Measurements from ENCODE around the gene LILRA5. TPM values are rescaled to one million over a fixed set of nuclear protein-coding genes. Genes with fewer than 3 reads are reported as not detected.
"Not testable (repeated sequence)": the region's sequence is repeated elsewhere in the genome, so short reads cannot be mapped to it uniquely, and the experiment has no call there.

LILRA5 gene
- total and polyA plus RNA-seq, 2 donors (not counting 1 experiment from before 2014, with no cell fraction given): 1.8 TPM; not detected in 1

- H3K27me3 ChIP-seq (replicated peaks in 1 of 4; ENCODE audit: control extremely low read depth in 1 of 4, control insufficient read depth in 3 of 4, insufficient read depth in 4 of 4, low read length in 3 of 4); H3K9ac ChIP-seq (ENCODE audit: low read length); H3K4me3 Mint-ChIP-seq; POLR2A ChIA-PET; H3K4me2 ChIP-seq (replicated peaks; ENCODE audit: low read depth, low read length, poor library complexity, severe bottlenecking); H3K9me3 ChIP-seq (ENCODE audit: control extremely low read depth in 1 of 3, control insufficient read depth in 2 of 3, insufficient read depth in 1 of 3, low read length in 2 of 3); H3K4me3 ChIP-seq (ENCODE audit: control extremely low read depth in 1 of 5, extremely low read depth in 1 of 5, insufficient read depth in 1 of 5, low read depth in 2 of 5, low read length in 4 of 5); H2AFZ ChIP-seq (ENCODE audit: insufficient read depth, low read depth, low read length, poor library complexity, severe bottlenecking); H3K27me3 Mint-ChIP-seq; H3K9me3 Mint-ChIP-seq (ENCODE audit: insufficient read depth); H3K27ac ChIP-seq (ENCODE audit: low read length in 2 of 2); DNase-seq; intact Hi-C loops (cut with micrococcal nuclease); H4K20me1 ChIP-seq (ENCODE audit: control insufficient read depth, insufficient read depth, low read length, poor library complexity, severe bottlenecking); H3K27ac Mint-ChIP-seq: not testable (repeated sequence)
- peaks cover 23 to 37% of the 10 kb centered on the region in 2 donors for H3K4me1 ChIP-seq (ENCODE audit: control insufficient read depth in 2 of 2, insufficient read depth in 2 of 2, low read length in 2 of 2)
- TF ChIP-seq CTCF (IDR thresholded peaks at IDR 0.05): peak; percentile 30
- CTCF ChIA-PET: interaction anchor here (1.2 kb wide), 1 partner anchor 29 kb away, joined by 6 read pairs; no protein-coding TSS in a partner anchor
- peak; percentile 88 for ATAC-seq (ENCODE audit: low read depth)
- 12% methylated on average over 8 of the region's 21 CpGs for WGBS (ENCODE audit: insufficient coverage)
- H3K4me1 Mint-ChIP-seq: peaks cover 43% of the 10 kb centered on the region
- H3K79me2 ChIP-seq (ENCODE audit: control insufficient read depth, insufficient read depth, low read length): peaks cover 38% of the 10 kb centered on the region
- peaks cover 0 to 40% of the 10 kb centered on the region in 2 experiments for H3K36me3 ChIP-seq (replicated peaks in 1 of 2; ENCODE audit: control extremely low read depth in 1 of 2, control insufficient read depth in 1 of 2, extremely low read depth in 1 of 2, insufficient read depth in 2 of 2, low read length in 1 of 2)
These were observed 46.3 kb upstream of the LILRA5 start for GRCh38 chr19:54359149-54359820.

GRCh38 chr19:54357381-54357780 is 44.4 kb upstream of the LILRA5 start:
- H3K4me3 ChIP-seq (ENCODE audit: control extremely low read depth in 1 of 5, extremely low read depth in 1 of 5, insufficient read depth in 1 of 5, low read depth in 2 of 5, low read length in 4 of 5): no peak overlapping the region
- H4K20me1 ChIP-seq (ENCODE audit: control insufficient read depth, insufficient read depth, low read length, poor library complexity, severe bottlenecking): no peaks in the 10 kb centered on the region
- 88% methylated on average over 12 of the region's 16 CpGs for WGBS (ENCODE audit: insufficient coverage)
- no peak overlapping the region for H2AFZ ChIP-seq (ENCODE audit: insufficient read depth, low read depth, low read length, poor library complexity, severe bottlenecking)
- no peaks in the 10 kb centered on the region for H3K27me3 Mint-ChIP-seq
- no peaks in the 10 kb centered on the region for H3K9me3 Mint-ChIP-seq (ENCODE audit: insufficient read depth)
- H3K4me1 ChIP-seq (ENCODE audit: control insufficient read depth in 2 of 2, insufficient read depth in 2 of 2, low read length in 2 of 2): peaks cover 24 to 37% of the 10 kb centered on the region in 2 donors
- peaks cover 41% of the 10 kb centered on the region for H3K4me1 Mint-ChIP-seq
- DNase-seq: no peak
- peaks cover 3 to 40% of the 10 kb centered on the region in 2 experiments for H3K36me3 ChIP-seq (replicated peaks in 1 of 2; ENCODE audit: control extremely low read depth in 1 of 2, control insufficient read depth in 1 of 2, extremely low read depth in 1 of 2, insufficient read depth in 2 of 2, low read length in 1 of 2)
- ChIA-PET CTCF (interaction anchor here (1.0 to 5.5 kb wide), 7 partner anchors 14 to 91 kb away, joined by 3 to 117 read pairs (median 9); no protein-coding TSS in a partner anchor), POLR2A (interaction anchor here (1.2 kb wide), 1 partner anchor 76 kb away, joined by 3 read pairs; the partner anchor contains the start of gene LILRB2)
- TF ChIP-seq CTCF (IDR thresholded peaks at IDR 0.05) (no peak), EZH2 (IDR thresholded peaks at IDR 0.05; ENCODE audit: borderline replicate concordance, insufficient read depth, low read depth, low read length, poor library complexity, severe bottlenecking) (no peak)
- no peak overlapping the region for H3K27ac Mint-ChIP-seq
- no peaks in the 10 kb centered on the region for H3K9me3 ChIP-seq (ENCODE audit: control extremely low read depth in 1 of 3, control insufficient read depth in 2 of 3, insufficient read depth in 1 of 3, low read length in 2 of 3)
- H3K27ac ChIP-seq (ENCODE audit: low read length in 2 of 2): no peak overlapping the region
- intact Hi-C loops (cut with micrococcal nuclease): no loop called here
- no peaks in the 10 kb centered on the region for H3K27me3 ChIP-seq (replicated peaks in 1 of 4; ENCODE audit: control extremely low read depth in 1 of 4, control insufficient read depth in 3 of 4, insufficient read depth in 4 of 4, low read length in 3 of 4)
- H3K79me2 ChIP-seq (ENCODE audit: control insufficient read depth, insufficient read depth, low read length): peaks cover 19% of the 10 kb centered on the region
- H3K4me3 Mint-ChIP-seq: no peak overlapping the region
- no peak for ATAC-seq (ENCODE audit: low read depth)
- no peak overlapping the region for H3K4me2 ChIP-seq (replicated peaks; ENCODE audit: low read depth, low read length, poor library complexity, severe bottlenecking)
- no peak overlapping the region for H3K9ac ChIP-seq (ENCODE audit: low read length)
